ENCODE data around the gene C10orf71. TPM values are rescaled to one million over a fixed set of nuclear protein-coding genes. Genes with fewer than 3 reads are reported as not detected.

Gene C10orf71
- polyA plus RNA-seq, 1 of the 3 experiments (the other 2 are of a cell fraction) = not detected

GRCh38 chr10:49322371-49323170 lies 23.6 kb downstream of the C10orf71 start:
- H3K9me3 ChIP-seq = no peaks in the 10 kb centered on the region
- no peak overlapping the region for H3K9ac ChIP-seq
- no peaks in the 10 kb centered on the region for H4K20me1 ChIP-seq (ENCODE audit: insufficient read depth)
- no peaks in the 10 kb centered on the region for H3K79me2 ChIP-seq (ENCODE audit: insufficient read depth)
- no peaks in the 10 kb centered on the region for H3K27me3 ChIP-seq (ENCODE audit: insufficient read depth)
- no peak for DNase-seq
- H3K4me2 ChIP-seq = no peak overlapping the region
- H3K36me3 ChIP-seq (replicated peaks in 1 of 2; ENCODE audit: control insufficient read depth in 1 of 2, insufficient read depth in 2 of 2, low read length in 1 of 2) = no peaks in the 10 kb centered on the region
- no peak overlapping the region for H3K27ac ChIP-seq (ENCODE audit: low read depth in 2 of 2, low read length in 1 of 2)
- POLR2A ChIA-PET = no interaction called here
- no peak overlapping the region for H3K4me3 ChIP-seq (ENCODE audit: low read depth in 2 of 2, low read length in 1 of 2)
- no peak for TF ChIP-seq GATA2 (CRISPR knock-in tag; IDR thresholded peaks at IDR 0.05)
- TF ChIP-seq CTCF (IDR thresholded peaks at IDR 0.05) = no peak
- no peak overlapping the region for H2AFZ ChIP-seq (ENCODE audit: low read depth)
- H3K9me2 ChIP-seq = no peaks in the 10 kb centered on the region
- no peaks in the 10 kb centered on the region for H3F3A ChIP-seq (replicated peaks; ENCODE audit: insufficient read depth)
- H3K4me1 ChIP-seq (ENCODE audit: control insufficient read depth in 1 of 2, insufficient read depth in 2 of 2, low read depth in 1 of 2, low read length in 1 of 2) = peaks cover 0 to 22% of the 10 kb centered on the region in 2 experiments; a peak in 1 of 4 replicates
- CTCF ChIA-PET = interaction anchor here (0.9 to 1.5 kb wide), 3 partner anchors 9 to 31 kb away, joined by 3 to 4 read pairs (median 3); no protein-coding TSS in a partner anchor
- WGBS (ENCODE audit: low lambda C conversion rate) = 54% methylated on average over 21 of the region's 26 CpGs

- 21% methylated on average over 7 of the region's 7 CpGs for WGBS (ENCODE audit: low lambda C conversion rate)
- CTCF ChIA-PET = interaction anchor here (1.5 to 1.7 kb wide), 3 partner anchors 22 to 189 kb away, joined by 3 to 7 read pairs (median 5); no protein-coding TSS in a partner anchor
Observed at GRCh38 chr10:49323171-49323895, 24.4 kb downstream of the C10orf71 start.

More at GRCh38 chr10:49323171-49323895, 24.4 kb downstream of the C10orf71 start:
- Histone ChIP-seq H3K27ac (ENCODE audit: low read depth in 2 of 2, low read length in 1 of 2) (no peak overlapping the region), H4K20me1 (ENCODE audit: insufficient read depth) (no peaks in the 10 kb centered on the region), H3K9me2 (no peaks in the 10 kb centered on the region), H3K4me2 (no peak overlapping the region), H3K36me3 (replicated peaks in 1 of 2; ENCODE audit: control insufficient read depth in 1 of 2, insufficient read depth in 2 of 2, low read length in 1 of 2) (no peaks in the 10 kb centered on the region), H3K79me2 (ENCODE audit: insufficient read depth) (no peaks in the 10 kb centered on the region), H3F3A (replicated peaks; ENCODE audit: insufficient read depth) (no peaks in the 10 kb centered on the region), H3K4me3 (ENCODE audit: low read depth in 2 of 2, low read length in 1 of 2) (no peak overlapping the region), H2AFZ (ENCODE audit: low read depth) (no peak overlapping the region), H3K4me1 (ENCODE audit: control insufficient read depth in 1 of 2, insufficient read depth in 2 of 2, low read depth in 1 of 2, low read length in 1 of 2) (peaks cover 0 to 16% of the 10 kb centered on the region in 2 experiments; a peak in 1 of 4 replicates), H3K9me3 (no peaks in the 10 kb centered on the region), H3K9ac (no peak overlapping the region), H3K27me3 (ENCODE audit: insufficient read depth) (no peaks in the 10 kb centered on the region)
- TF ChIP-seq SIN3A (IDR thresholded peaks at IDR 0.05; ENCODE audit: borderline replicate concordance, low read depth, low read length) (no peak), GABPA (IDR thresholded peaks at IDR 0.05; ENCODE audit: low read depth) (no peak), MAX (IDR thresholded peaks at IDR 0.05; ENCODE audit: low read depth) (no peak), CHD2 (IDR thresholded peaks at IDR 0.05; ENCODE audit: low read length, partially characterized antibody) (no peak), RAD21 (IDR thresholded peaks at IDR 0.05; ENCODE audit: low read length) (no peak), TCF12 (IDR thresholded peaks at IDR 0.05) (no peak), YY1 (IDR thresholded peaks at IDR 0.05; ENCODE audit: low read depth) (no peak), RXRA (IDR thresholded peaks at IDR 0.05; ENCODE audit: borderline replicate concordance, low read depth) (no peak), POLR2AphosphoS5 (IDR thresholded peaks at IDR 0.05; ENCODE audit: low read depth, low read length) (no peak), EP300 (IDR thresholded peaks at IDR 0.05; ENCODE audit: borderline replicate concordance in 1 of 2, low read depth in 1 of 2, low read length in 1 of 2) (no peak), ELF1 (IDR thresholded peaks at IDR 0.05) (no peak), FOXM1 (IDR thresholded peaks at IDR 0.05; ENCODE audit: low read depth) (no peak), PBX3 (IDR thresholded peaks at IDR 0.05) (no peak), SMC3 (IDR thresholded peaks at IDR 0.05; ENCODE audit: low read depth, low read length) (no peak), FOXJ3 (CRISPR knock-in tag; IDR thresholded peaks at IDR 0.05) (no peak), IRF3 (IDR thresholded peaks at IDR 0.05; ENCODE audit: low read depth, low read length) (no peak)
- POLR2A ChIA-PET = no interaction called here
- no peak for DNase-seq

Data from SK-N-SH (cell line).